ENCODE data around the gene RABGAP1L.
"Not testable (repeated sequence)": the region's sequence is repeated elsewhere in the genome, so short reads cannot be mapped to it uniquely, and the experiment has no call there.

- peak; percentile 48 for TF ChIP-seq YY1 (IDR thresholded peaks at IDR 0.05; ENCODE audit: insufficient read depth, insufficient read length)
- TF ChIP-seq ZNF274 (IDR thresholded peaks at IDR 0.05; ENCODE audit: low read depth, low read length): not testable (repeated sequence)
Measured at GRCh38 chr1:174238845-174239501, 79.7 kb downstream of the RABGAP1L start.

Measured in NT2/D1 (cell line).